Upper lobe of left lung (tissue), 4 donors: ENCODE measurements around the gene PPP1R15B.

Source experiments
- EP300 ChIP-seq, 4 donors: sonication (generic); formaldehyde crosslinking; IDR thresholded peaks; one replicate each; pipeline ENCODE4 v1.5.1; 2017; ENCODE audit warnings: antibody characterized with exemption in 4 of 4, control low read depth in 2 of 4
- POLR2A ChIP-seq, 4 donors: fragments of 450-650 bp; IDR thresholded peaks; one replicate each; pipeline ENCODE4 v1.5.1; 2016 to 2017; ENCODE audit warnings: antibody characterized with exemption in 4 of 4, mild to moderate bottlenecking in 2 of 4
- POLR2AphosphoS5 ChIP-seq, 2 donors: sonication (generic); formaldehyde crosslinking; IDR thresholded peaks; one replicate each; pipeline ENCODE4 v1.5.1; 2017; ENCODE audit warnings: antibody characterized with exemption in 2 of 2
- TF ChIP-seq, protein P1 (sequence below), 6 experiments: fragments of 450-650 bp in 4 of 6; fragments of 200-600 bp in 2 of 6; sonication (generic) in 2 of 6; IDR thresholded peaks; one replicate each; pipeline ENCODE4 v1.5.1; 2016 to 2019; ENCODE audit warnings: antibody characterized with exemption in 6 of 6

- TF ChIP-seq POLR2AphosphoS5 (IDR thresholded peaks at IDR 0.05) = no peak
- TF ChIP-seq, protein P1, sequence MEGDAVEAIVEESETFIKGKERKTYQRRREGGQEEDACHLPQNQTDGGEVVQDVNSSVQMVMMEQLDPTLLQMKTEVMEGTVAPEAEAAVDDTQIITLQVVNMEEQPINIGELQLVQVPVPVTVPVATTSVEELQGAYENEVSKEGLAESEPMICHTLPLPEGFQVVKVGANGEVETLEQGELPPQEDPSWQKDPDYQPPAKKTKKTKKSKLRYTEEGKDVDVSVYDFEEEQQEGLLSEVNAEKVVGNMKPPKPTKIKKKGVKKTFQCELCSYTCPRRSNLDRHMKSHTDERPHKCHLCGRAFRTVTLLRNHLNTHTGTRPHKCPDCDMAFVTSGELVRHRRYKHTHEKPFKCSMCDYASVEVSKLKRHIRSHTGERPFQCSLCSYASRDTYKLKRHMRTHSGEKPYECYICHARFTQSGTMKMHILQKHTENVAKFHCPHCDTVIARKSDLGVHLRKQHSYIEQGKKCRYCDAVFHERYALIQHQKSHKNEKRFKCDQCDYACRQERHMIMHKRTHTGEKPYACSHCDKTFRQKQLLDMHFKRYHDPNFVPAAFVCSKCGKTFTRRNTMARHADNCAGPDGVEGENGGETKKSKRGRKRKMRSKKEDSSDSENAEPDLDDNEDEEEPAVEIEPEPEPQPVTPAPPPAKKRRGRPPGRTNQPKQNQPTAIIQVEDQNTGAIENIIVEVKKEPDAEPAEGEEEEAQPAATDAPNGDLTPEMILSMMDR (IDR thresholded peaks at IDR 0.05) = no peak
- TF ChIP-seq POLR2A (IDR thresholded peaks at IDR 0.05) = no peak
- TF ChIP-seq EP300 (IDR thresholded peaks at IDR 0.05) = no peak
Measured at GRCh38 chr1:204358605-204359004, 53.0 kb downstream of the PPP1R15B start.
